RWPE1 (cell line): ENCODE results near the gene ESRP2.

Experiments
- CTCF ChIA-PET: fragments of 350-600 bp; sonication (Branson Sonifier 250); formaldehyde crosslinking; extraction: SDS; loops from one replicate; lab custom pipeline; 2021; lab: Yijun Ruan, JAX
- POLR2A ChIA-PET: fragments of 400-600 bp; formaldehyde crosslinking; extraction: SDS; loops from one replicate; lab custom pipeline; 2020; ENCODE audit warnings: antibody characterized with exemption; ENCODE audit not compliant: low non-redundant PET; lab: Yijun Ruan, JAX
- DNase-seq: peaks from one replicate; pipeline ENCODE4 v3.0.0; 2012; ENCODE audit warnings: low spot score
- H3K27ac ChIP-seq: fragments of 450-650 bp; 2 replicates; pipeline ENCODE4 v1.5.1; 2017
- CTCF ChIP-seq: fragments of 450-650 bp; conservative IDR thresholded peaks from 2 replicates; pipeline ENCODE4 v1.5.1; 2017; ENCODE audit warnings: low read depth, mild to moderate bottlenecking

The ESRP2 gene

GRCh38 chr16:68227850-68228553 is 7.9 kb downstream of the ESRP2 start:
- no peak for TF ChIP-seq CTCF
- ChIA-PET POLR2A (no interaction called here), CTCF (interaction anchor here (0.6 kb wide), 5 partner anchors 11 to 194 kb away, joined by 3 to 7 read pairs (median 4); no protein-coding TSS in a partner anchor)
- H3K27ac ChIP-seq: no peak overlapping the region
- DNase-seq: no peak

- ChIA-PET POLR2A (interaction anchor here (0.7 kb wide), 1 partner anchor 156 kb away, joined by 3 read pairs; no protein-coding TSS in a partner anchor), CTCF (interaction anchor here (0.6 to 0.8 kb wide), 4 partner anchors 33 to 605 kb away, joined by 3 to 7 read pairs (median 4); no protein-coding TSS in a partner anchor)
- no peak for DNase-seq
- H3K27ac ChIP-seq: no peak overlapping the region
- no peak for TF ChIP-seq CTCF
These were observed 8.6 kb downstream of the ESRP2 start for GRCh38 chr16:68227183-68227793.

GRCh38 chr16:68226116-68226515 is 9.8 kb downstream of the ESRP2 start:
- CTCF ChIA-PET: no interaction called here
- DNase-seq: no peak
- no peak overlapping the region for H3K27ac ChIP-seq
- POLR2A ChIA-PET: no interaction called here
- TF ChIP-seq CTCF: no peak

GRCh38 chr16:68223072-68223471 is 12.9 kb downstream of the ESRP2 start:
- no peak for DNase-seq
- CTCF ChIA-PET: no interaction called here
- H3K27ac ChIP-seq: no peak overlapping the region
- POLR2A ChIA-PET: no interaction called here
- TF ChIP-seq CTCF: no peak

GRCh38 chr16:68219725-68220351 is 16.1 kb downstream of the ESRP2 start:
- no peak overlapping the region for H3K27ac ChIP-seq
- ChIA-PET POLR2A (no interaction called here), CTCF (interaction anchor here (0.6 to 1.1 kb wide), 2 partner anchors 107 to 148 kb away, joined by 3 to 4 read pairs; no protein-coding TSS in a partner anchor)
- no peak for DNase-seq
- TF ChIP-seq CTCF: no peak

GRCh38 chr16:68217506-68217905 is 18.4 kb downstream of the ESRP2 start:
- no peak for TF ChIP-seq CTCF
- no peak for DNase-seq
- H3K27ac ChIP-seq: no peak overlapping the region
- ChIA-PET POLR2A (no interaction called here), CTCF (no interaction called here)
